Measurements from ENCODE around the gene CCDC60. TPM values are rescaled to one million over a fixed set of nuclear protein-coding genes. Genes with fewer than 3 reads are reported as not detected.

Gene CCDC60
- total RNA-seq, 1 experiment from 2014 or later: not detected

- intact Hi-C loops (cut with micrococcal nuclease): no loop called here
- H3K27me3 ChIP-seq (ENCODE audit: insufficient read depth, low read length): peaks cover 12% of the 10 kb centered on the region
- TF ChIP-seq, protein P1, sequence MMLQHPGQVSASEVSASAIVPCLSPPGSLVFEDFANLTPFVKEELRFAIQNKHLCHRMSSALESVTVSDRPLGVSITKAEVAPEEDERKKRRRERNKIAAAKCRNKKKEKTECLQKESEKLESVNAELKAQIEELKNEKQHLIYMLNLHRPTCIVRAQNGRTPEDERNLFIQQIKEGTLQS (IDR thresholded peaks at IDR 0.05): no peak
- no peak for TF ChIP-seq SP1 (IDR thresholded peaks at IDR 0.05; ENCODE audit: low read depth)
- TF ChIP-seq YY1 (IDR thresholded peaks at IDR 0.05; ENCODE audit: extremely low read depth, insufficient replicate concordance, low read depth, low read length): no peak
- no peak for TF ChIP-seq CEBPB (IDR thresholded peaks at IDR 0.05; ENCODE audit: low read depth)
- TF ChIP-seq CBX3 (IDR thresholded peaks at IDR 0.05; ENCODE audit: low read depth): no peak
- TF ChIP-seq, protein P2, sequence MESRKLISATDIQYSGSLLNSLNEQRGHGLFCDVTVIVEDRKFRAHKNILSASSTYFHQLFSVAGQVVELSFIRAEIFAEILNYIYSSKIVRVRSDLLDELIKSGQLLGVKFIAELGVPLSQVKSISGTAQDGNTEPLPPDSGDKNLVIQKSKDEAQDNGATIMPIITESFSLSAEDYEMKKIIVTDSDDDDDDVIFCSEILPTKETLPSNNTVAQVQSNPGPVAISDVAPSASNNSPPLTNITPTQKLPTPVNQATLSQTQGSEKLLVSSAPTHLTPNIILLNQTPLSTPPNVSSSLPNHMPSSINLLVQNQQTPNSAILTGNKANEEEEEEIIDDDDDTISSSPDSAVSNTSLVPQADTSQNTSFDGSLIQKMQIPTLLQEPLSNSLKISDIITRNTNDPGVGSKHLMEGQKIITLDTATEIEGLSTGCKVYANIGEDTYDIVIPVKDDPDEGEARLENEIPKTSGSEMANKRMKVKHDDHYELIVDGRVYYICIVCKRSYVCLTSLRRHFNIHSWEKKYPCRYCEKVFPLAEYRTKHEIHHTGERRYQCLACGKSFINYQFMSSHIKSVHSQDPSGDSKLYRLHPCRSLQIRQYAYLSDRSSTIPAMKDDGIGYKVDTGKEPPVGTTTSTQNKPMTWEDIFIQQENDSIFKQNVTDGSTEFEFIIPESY (IDR thresholded peaks at IDR 0.05; ENCODE audit: extremely low read depth, insufficient replicate concordance, low read length): no peak
- TF ChIP-seq REST (IDR thresholded peaks at IDR 0.05; ENCODE audit: low read depth): no peak
- TF ChIP-seq SIN3A (IDR thresholded peaks at IDR 0.05; ENCODE audit: low read depth): no peak
- ChIA-PET RAD21 (ENCODE audit: low non-redundant PET in 1 of 2, low total read pairs in 2 of 2, uncharacterized antibody in 2 of 2, unreplicated experiment in 2 of 2) (no interaction called here), CTCF (no interaction called here), POLR2A (no interaction called here)
- no peak overlapping the region for H2AFZ ChIP-seq (ENCODE audit: low read depth, low read length, poor library complexity, severe bottlenecking)
- H3K36me3 ChIP-seq (ENCODE audit: control insufficient read depth in 1 of 2, insufficient read depth in 2 of 2, low read length in 2 of 2): no peaks in the 10 kb centered on the region
- ATAC-seq (no peak), DNase-seq (ENCODE audit: low read depth, low spot score) (no peak)
- no TSS peak for BruUV-seq (replicated peaks)
- H4K20me1 ChIP-seq (ENCODE audit: insufficient read depth): no peaks in the 10 kb centered on the region
- H3K4me2 ChIP-seq (ENCODE audit: low read length): no peak overlapping the region
- H3K4me3 ChIP-seq (replicated peaks in 1 of 2; ENCODE audit: low read depth in 1 of 2, low read length in 2 of 2): no peak overlapping the region
- no peaks in the 10 kb centered on the region for H3K79me2 ChIP-seq (ENCODE audit: insufficient read depth, low read length)
- H3K9ac ChIP-seq (ENCODE audit: low read length): no peak overlapping the region
- H3K27ac ChIP-seq (ENCODE audit: low read depth, low read length): no peak overlapping the region
- H3K9me3 ChIP-seq (ENCODE audit: control insufficient read depth in 1 of 2, insufficient read depth in 1 of 2, low read depth in 1 of 2, low read length in 2 of 2): peaks cover 3 to 6% of the 10 kb centered on the region in 2 experiments; a peak in 2 of 4 replicates
- no peaks in the 10 kb centered on the region for H3K4me1 ChIP-seq (ENCODE audit: control insufficient read depth in 1 of 2, insufficient read depth in 2 of 2, low read length in 2 of 2)
- no peaks in the 10 kb centered on the region for H3K9me2 ChIP-seq (ENCODE audit: insufficient read depth)
These were observed 125.0 kb downstream of the CCDC60 start for GRCh38 chr12:119459481-119459880.

Data from HCT116 (cell line).